Upper lobe of left lung (tissue), 6 donors: ENCODE measurements around the gene CLIC3. TPM values are rescaled to one million over a fixed set of nuclear protein-coding genes. Genes with fewer than 3 reads are reported as not detected.

ENCODE experiments used
- ATAC-seq, 2 donors: fragments of 200-7000 bp; cut with Tn5 transposase; one replicate each; pipeline ENCODE4 v1.9.1; 2022; ENCODE audit warnings: mild to moderate bottlenecking in 2 of 2, moderate library complexity in 2 of 2; ENCODE audit not compliant: low FRiP score in 2 of 2
- DNase-seq, 2 donors: peaks; one replicate each; pipeline ENCODE4 v3.0.0-alpha.2; 2019 to 2020
- H3K27ac ChIP-seq, 4 donors: fragments of 200-600 bp; sonication (generic); one replicate each; pipeline ENCODE4 v1.5.1; 2016 to 2019
- H3K27me3 ChIP-seq, 4 donors: fragments of 200-600 bp; sonication (generic); one replicate each; pipeline ENCODE4 v1.5.1; 2017 to 2019
- H3K36me3 ChIP-seq, 4 donors: fragments of 200-600 bp; sonication (generic); one replicate each; pipeline ENCODE4 v1.5.1; 2016 to 2019
- H3K4me1 ChIP-seq, 4 donors: fragments of 200-600 bp; sonication (generic); one replicate each; pipeline ENCODE4 v1.5.1; 2018 to 2019
- H3K4me3 ChIP-seq, 4 donors: fragments of 200-600 bp; sonication (generic); one replicate each; pipeline ENCODE4 v1.5.1; 2017 to 2019; ENCODE audit warnings: mild to moderate bottlenecking in 2 of 4, moderate library complexity in 1 of 4
- H3K9me3 ChIP-seq, 4 donors: fragments of 200-600 bp; sonication (generic); one replicate each; pipeline ENCODE4 v1.5.1; 2018 to 2019
- EP300 ChIP-seq, 4 donors: sonication (generic); formaldehyde crosslinking; IDR thresholded peaks; one replicate each; pipeline ENCODE4 v1.5.1; 2017; ENCODE audit warnings: antibody characterized with exemption in 4 of 4, control low read depth in 2 of 4
- POLR2A ChIP-seq, 4 donors: fragments of 450-650 bp; IDR thresholded peaks; one replicate each; pipeline ENCODE4 v1.5.1; 2016 to 2017; ENCODE audit warnings: antibody characterized with exemption in 4 of 4, mild to moderate bottlenecking in 2 of 4
- POLR2AphosphoS5 ChIP-seq, 2 donors: sonication (generic); formaldehyde crosslinking; IDR thresholded peaks; one replicate each; pipeline ENCODE4 v1.5.1; 2017; ENCODE audit warnings: antibody characterized with exemption in 2 of 2
- WGBS, 2 donors: methylation state at CpG; one replicate each; pipeline ENCODE4 v1.1.5; 2017 to 2018; 5-methylcytosine and 5-hydroxymethylcytosine counted together
- total RNA-seq, 6 donors: library from RNA; depleted of rRNA in 4 of 6; stranded (reverse); fragments of >200 nt in 4 of 6; gene quantifications; one replicate each; pipeline versions ENCODE4 v1.1.0 to v1.2.1, GENCODE V29; 2016 to 2021
- TF ChIP-seq, protein P1 (sequence below), 6 experiments: fragments of 450-650 bp in 4 of 6; fragments of 200-600 bp in 2 of 6; sonication (generic) in 2 of 6; IDR thresholded peaks; one replicate each; pipeline ENCODE4 v1.5.1; 2016 to 2019; ENCODE audit warnings: antibody characterized with exemption in 6 of 6
- donor health status: DM: no; HTN: no; CAD: no; lungs with moderate emphysema.
- donor health status: DM: no; HTN: yes; CAD: no; lungs with severe emphysema.

The CLIC3 gene
- total RNA-seq, 6 donors from 2014 or later = 41.9 to 132 (median 85.2) TPM

DNA sequence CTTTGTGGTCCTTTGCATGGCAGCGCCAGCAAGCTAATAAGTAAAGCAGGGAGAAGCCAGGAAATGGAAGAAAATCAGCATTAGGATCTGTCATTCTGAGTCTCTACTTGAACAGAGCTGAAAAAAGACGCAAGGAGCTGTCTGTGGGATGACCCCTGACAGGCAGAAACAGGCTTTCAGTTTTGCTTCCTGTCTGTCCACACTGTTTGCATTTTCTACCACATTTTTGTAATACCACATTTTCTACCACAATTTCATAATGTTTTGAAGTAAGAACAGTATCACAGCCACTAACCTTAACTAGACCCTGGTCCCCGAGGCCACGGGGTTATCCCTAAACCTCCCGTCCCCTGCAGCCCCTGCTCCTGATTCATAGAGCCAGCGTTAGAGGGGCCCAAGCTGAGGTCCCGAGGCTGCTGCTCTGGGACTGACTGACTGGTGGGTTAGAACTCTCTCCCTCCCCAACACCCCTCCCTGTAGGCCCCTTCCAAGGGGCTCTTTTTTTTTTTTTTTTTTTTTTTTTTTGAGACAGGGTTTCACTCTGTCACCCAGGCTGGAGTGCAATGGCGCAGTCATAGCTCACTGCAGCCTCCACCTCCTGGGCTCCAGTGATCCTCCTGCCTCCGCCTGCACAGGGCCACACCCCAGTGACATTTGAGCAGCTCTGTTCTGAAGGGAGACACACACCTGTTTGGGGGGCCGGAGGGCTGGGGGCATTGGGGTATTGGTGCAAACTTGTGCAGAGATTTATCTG, 4.0 kb upstream of the CLIC3 start:
- DNase-seq (no peak), ATAC-seq (peak in 1 of 2 donors; percentile 14)
- Histone ChIP-seq H3K27me3 (no peaks in the 10 kb centered on the region), H3K27ac (peak overlapping the region; percentile 40 to 67 (median 64)), H3K4me1 (peaks cover 39 to 57% (median 45%) of the 10 kb centered on the region in 4 donors), H3K4me3 (peak overlapping the region in 1 of 4 donors; percentile 8), H3K36me3 (no peaks in the 10 kb centered on the region), H3K9me3 (no peaks in the 10 kb centered on the region)
- 58% methylated on average over 10 of the region's 10 CpGs for WGBS, 2 donors
- TF ChIP-seq EP300 (IDR thresholded peaks at IDR 0.05) (no peak), POLR2A (IDR thresholded peaks at IDR 0.05) (no peak), POLR2AphosphoS5 (IDR thresholded peaks at IDR 0.05) (no peak)
- TF ChIP-seq, protein P1, sequence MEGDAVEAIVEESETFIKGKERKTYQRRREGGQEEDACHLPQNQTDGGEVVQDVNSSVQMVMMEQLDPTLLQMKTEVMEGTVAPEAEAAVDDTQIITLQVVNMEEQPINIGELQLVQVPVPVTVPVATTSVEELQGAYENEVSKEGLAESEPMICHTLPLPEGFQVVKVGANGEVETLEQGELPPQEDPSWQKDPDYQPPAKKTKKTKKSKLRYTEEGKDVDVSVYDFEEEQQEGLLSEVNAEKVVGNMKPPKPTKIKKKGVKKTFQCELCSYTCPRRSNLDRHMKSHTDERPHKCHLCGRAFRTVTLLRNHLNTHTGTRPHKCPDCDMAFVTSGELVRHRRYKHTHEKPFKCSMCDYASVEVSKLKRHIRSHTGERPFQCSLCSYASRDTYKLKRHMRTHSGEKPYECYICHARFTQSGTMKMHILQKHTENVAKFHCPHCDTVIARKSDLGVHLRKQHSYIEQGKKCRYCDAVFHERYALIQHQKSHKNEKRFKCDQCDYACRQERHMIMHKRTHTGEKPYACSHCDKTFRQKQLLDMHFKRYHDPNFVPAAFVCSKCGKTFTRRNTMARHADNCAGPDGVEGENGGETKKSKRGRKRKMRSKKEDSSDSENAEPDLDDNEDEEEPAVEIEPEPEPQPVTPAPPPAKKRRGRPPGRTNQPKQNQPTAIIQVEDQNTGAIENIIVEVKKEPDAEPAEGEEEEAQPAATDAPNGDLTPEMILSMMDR (IDR thresholded peaks at IDR 0.05) = no peak

DNA sequence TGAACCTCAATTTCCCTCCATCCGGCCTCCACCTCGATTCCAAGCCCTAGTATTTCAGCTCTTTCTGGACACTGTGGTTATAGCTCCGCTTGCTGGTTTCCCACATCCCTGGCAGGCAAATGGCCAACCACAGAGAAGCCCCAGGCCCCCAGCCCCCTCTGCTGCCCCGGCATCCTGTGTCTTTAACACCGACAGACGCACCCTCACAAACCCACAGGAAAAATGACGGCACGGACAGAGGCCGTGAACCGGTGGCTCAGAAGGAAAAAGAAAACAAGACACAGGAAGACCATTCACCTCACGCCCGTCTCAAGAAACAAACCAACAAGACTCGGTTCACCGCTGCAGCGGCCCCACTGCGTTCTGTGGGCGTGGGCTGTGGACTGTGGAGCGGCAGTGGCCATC, 1.5 kb upstream of the CLIC3 start:
- H3K4me1 ChIP-seq = peaks cover 62 to 83% (median 70%) of the 10 kb centered on the region in 4 donors
- TF ChIP-seq POLR2A (IDR thresholded peaks at IDR 0.05) = no peak
- TF ChIP-seq EP300 (IDR thresholded peaks at IDR 0.05) = no peak
- peak in 1 of 2 donors; percentile 32 for TF ChIP-seq POLR2AphosphoS5 (IDR thresholded peaks at IDR 0.05)
- TF ChIP-seq, protein P1 (IDR thresholded peaks at IDR 0.05) = peak in 1 of 6 experiments; percentile 12

DNA sequence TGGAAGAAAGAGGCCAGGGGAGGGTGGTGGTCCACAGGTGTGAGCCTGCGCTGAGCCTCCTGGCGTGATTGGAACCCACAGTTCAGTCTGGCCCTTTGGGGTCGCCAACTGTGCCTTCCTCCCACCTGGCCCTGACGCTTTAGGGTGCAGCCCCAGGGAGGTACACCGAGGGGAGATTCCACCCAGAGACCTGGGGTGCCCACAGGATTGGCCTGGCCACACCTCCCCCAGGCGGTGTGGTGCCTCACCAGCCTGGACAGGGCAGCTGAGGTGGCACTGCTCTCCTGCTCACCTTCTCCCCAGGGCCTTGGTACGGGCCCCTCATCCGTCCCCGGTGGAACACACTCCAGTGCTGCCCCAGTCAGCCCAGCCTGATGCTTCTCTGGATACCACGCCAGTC, 1.0 kb upstream of the CLIC3 start:
- 76 to 77% methylated on average over 10 of the region's 10 CpGs for WGBS, 2 donors

More for the DNA sequence above, 1.5 kb upstream of the CLIC3 start:
- Histone ChIP-seq H3K4me3 (no peak overlapping the region), H3K27me3 (no peaks in the 10 kb centered on the region), H3K36me3 (peaks cover 0 to 12% (median 5%) of the 10 kb centered on the region in 4 donors), H3K27ac (peak overlapping the region in 3 of 4 donors; percentile 19 to 90 (median 73)), H3K9me3 (no peaks in the 10 kb centered on the region)
- no peak for ATAC-seq
- peak; percentile 47 to 69 for DNase-seq
- WGBS, 2 donors = 46 to 49% methylated on average over 16 to 18 of the region's 18 CpGs

DNA sequence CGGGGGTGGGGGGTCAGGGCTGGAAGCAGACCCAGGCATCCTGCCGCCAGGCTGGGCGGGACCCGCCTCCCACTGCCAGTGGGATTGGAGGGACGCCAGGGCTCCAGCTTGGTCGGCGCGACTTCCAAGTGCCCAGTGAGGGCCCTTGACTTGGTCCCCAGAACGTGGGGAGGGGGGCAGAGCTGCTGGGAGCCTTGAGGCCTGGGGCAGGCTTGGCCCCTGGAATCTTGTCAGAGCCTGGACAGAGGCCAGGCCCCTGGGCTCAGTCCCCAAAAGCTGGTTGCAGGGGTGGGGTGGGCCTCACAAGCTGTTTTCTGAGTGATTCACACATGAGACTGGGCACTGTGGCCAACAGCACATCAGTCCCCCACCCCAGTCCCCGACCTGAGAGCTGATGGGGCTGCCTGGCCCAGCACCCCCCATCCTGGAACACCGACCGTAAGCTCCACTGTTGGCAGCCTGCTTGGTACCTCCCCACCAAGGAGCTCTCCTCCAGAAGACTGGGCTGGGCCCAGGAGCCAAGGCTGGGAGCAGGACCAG, 526 bp downstream of the CLIC3 start:
- Histone ChIP-seq H3K4me1 (peaks cover 68 to 96% (median 70%) of the 10 kb centered on the region in 4 donors), H3K27me3 (no peaks in the 10 kb centered on the region), H3K4me3 (peak overlapping the region in 3 of 4 donors; percentile 31 to 50 (median 46)), H3K36me3 (peaks cover 0 to 12% (median 5%) of the 10 kb centered on the region in 4 donors), H3K27ac (peak overlapping the region; percentile 67 to 90 (median 78)), H3K9me3 (no peaks in the 10 kb centered on the region)
- peak; percentile 89 for DNase-seq
- peak; percentile 1 to 44 for ATAC-seq
- TF ChIP-seq POLR2A (IDR thresholded peaks at IDR 0.05) = no peak
- TF ChIP-seq EP300 (IDR thresholded peaks at IDR 0.05) = no peak
- TF ChIP-seq, protein P1 (IDR thresholded peaks at IDR 0.05) = no peak
- TF ChIP-seq POLR2AphosphoS5 (IDR thresholded peaks at IDR 0.05) = no peak
- 8 to 43% methylated on average over 4 to 9 of the region's 12 CpGs for WGBS, 2 donors

More for the DNA sequence above, 1.0 kb upstream of the CLIC3 start:
- ATAC-seq (no peak), DNase-seq (peak in 1 of 2 donors; percentile 59)
- H3K9me3 ChIP-seq = no peaks in the 10 kb centered on the region
- peak overlapping the region in 2 of 4 donors; percentile 46 to 50 for H3K4me3 ChIP-seq
- H3K36me3 ChIP-seq = peaks cover 0 to 12% (median 5%) of the 10 kb centered on the region in 4 donors
- H3K27me3 ChIP-seq = no peaks in the 10 kb centered on the region
- H3K4me1 ChIP-seq = peaks cover 65 to 87% (median 74%) of the 10 kb centered on the region in 4 donors
- no peak for TF ChIP-seq POLR2AphosphoS5 (IDR thresholded peaks at IDR 0.05)
- TF ChIP-seq, protein P1 (IDR thresholded peaks at IDR 0.05) = no peak
- H3K27ac ChIP-seq = peak overlapping the region in 3 of 4 donors; percentile 67 to 90 (median 73)
